ENCODE data around the gene CRISPLD2. TPM values are rescaled to one million over a fixed set of nuclear protein-coding genes. Genes with fewer than 3 reads are reported as not detected.

Gene CRISPLD2
- total and polyA plus RNA-seq, 12 donors: 7.9 to 48.1 (median 15.2) TPM

GRCh38 chr16:84952335-84953189, 132.8 kb downstream of the CRISPLD2 start:
- Histone ChIP-seq H3K27me3 (no peaks in the 10 kb centered on the region), H3K4me1 (peaks cover 3 to 22% (median 17%) of the 10 kb centered on the region in 9 donors), H3K9me3 (no peaks in the 10 kb centered on the region), H3K36me3 (no peaks in the 10 kb centered on the region), H3K27ac (peak overlapping the region in 9 of 10 donors; percentile 10 to 82 (median 54)), H3K4me3 (no peak overlapping the region)
- 23 to 32% methylated on average over 12 of the region's 12 CpGs for WGBS, 2 donors
- intact Hi-C loops (cut with DNase I): loop anchor here (1.0 to 5.0 kb wide), 7 partner anchors 27 to 200 kb away; no protein-coding TSS in a partner anchor
- TF ChIP-seq CTCF (IDR thresholded peaks at IDR 0.05): peak; percentile 70 to 96 (median 92)
- DNase-seq (peak; percentile 50 to 81), ATAC-seq (peak; percentile 88 to 94 (median 92))

- intact Hi-C loops (cut with DNase I): loop anchor here in 9 of 10 donors (2.0 to 5.0 kb wide), 5 partner anchors 28 to 201 kb away; no protein-coding TSS in a partner anchor
- no peaks in the 10 kb centered on the region for H3K36me3 ChIP-seq
- ATAC-seq: peak in 6 of 8 donors; percentile 16 to 41 (median 34)
- no peak for TF ChIP-seq CTCF (IDR thresholded peaks at IDR 0.05)
- peak overlapping the region in 7 of 10 donors; percentile 12 to 82 (median 71) for H3K27ac ChIP-seq
- no peak for DNase-seq
- no peaks in the 10 kb centered on the region for H3K9me3 ChIP-seq
- WGBS, 2 donors: 64% methylated on average over 9 of the region's 9 CpGs
- H3K4me3 ChIP-seq: no peak overlapping the region
- peaks cover 3 to 22% (median 17%) of the 10 kb centered on the region in 9 donors for H3K4me1 ChIP-seq
- no peaks in the 10 kb centered on the region for H3K27me3 ChIP-seq
Measured at GRCh38 chr16:84953190-84953746, 133.5 kb downstream of the CRISPLD2 start.

GRCh38 chr16:84955427-84955826, 135.6 kb downstream of the CRISPLD2 start:
- ATAC-seq (no peak), DNase-seq (no peak)
- H3K27ac ChIP-seq: no peak overlapping the region
- TF ChIP-seq CTCF (IDR thresholded peaks at IDR 0.05): no peak
- no peaks in the 10 kb centered on the region for H3K27me3 ChIP-seq
- peaks cover 3 to 22% (median 17%) of the 10 kb centered on the region in 9 donors for H3K4me1 ChIP-seq
- WGBS, 2 donors: 84 to 88% methylated on average over 6 of the region's 6 CpGs
- intact Hi-C loops (cut with DNase I): no loop called here
- H3K36me3 ChIP-seq: no peaks in the 10 kb centered on the region
- H3K9me3 ChIP-seq: no peaks in the 10 kb centered on the region
- H3K4me3 ChIP-seq: no peak overlapping the region

- ATAC-seq (no peak), DNase-seq (no peak)
- Histone ChIP-seq H3K9me3 (no peaks in the 10 kb centered on the region), H3K36me3 (no peaks in the 10 kb centered on the region), H3K4me1 (peaks cover 3 to 18% (median 14%) of the 10 kb centered on the region in 9 donors), H3K4me3 (no peak overlapping the region), H3K27ac (no peak overlapping the region), H3K27me3 (peaks cover 0 to 4% (median 0%) of the 10 kb centered on the region in 7 donors)
- intact Hi-C loops (cut with DNase I): no loop called here
- TF ChIP-seq CTCF (IDR thresholded peaks at IDR 0.05): no peak
- WGBS, 2 donors: 86 to 90% methylated on average over 5 of the region's 5 CpGs
Measured at GRCh38 chr16:84957192-84957591, 137.4 kb downstream of the CRISPLD2 start.

All from heart right ventricle (tissue), 16 donors.